SK-N-MC (cell line): Measurements from ENCODE around the gene SPTB.
"Not testable (repeated sequence)": the region's sequence is repeated elsewhere in the genome, so short reads cannot be mapped to it uniquely, and the experiment has no call there.

Experiments used
- DNase-seq: peaks from one replicate; pipeline ENCODE4 v3.0.0-alpha.2; 2011; ENCODE audit warnings: low read depth, low spot score
- H3K27ac ChIP-seq: fragments of 200-600 bp; sonication (generic); 2 replicates; pipeline ENCODE4 v1.5.1; 2016; ENCODE audit warnings: mixed run types
- H3K36me3 ChIP-seq: fragments of 200-600 bp; sonication (generic); 2 replicates; pipeline ENCODE4 v1.6.1; 2017; ENCODE audit warnings: antibody characterized with exemption, low read length, mixed read lengths; ENCODE audit not compliant: insufficient read depth
- H3K4me3 ChIP-seq: fragments of 200-600 bp; sonication (generic); 2 replicates; pipeline ENCODE4 v1.5.1; 2016
- H3K9ac ChIP-seq: fragments of 200-600 bp; sonication (generic); 2 replicates; pipeline ENCODE4 v1.8.0; 2017; ENCODE audit warnings: mixed run types, mixed read lengths; ENCODE audit not compliant: insufficient read length
- H3K9me3 ChIP-seq: fragments of 200-600 bp; sonication (generic); 2 replicates; pipeline ENCODE4 v1.6.1; 2017; ENCODE audit warnings: low read depth, mild to moderate bottlenecking, antibody characterized with exemption, low read length, moderate library complexity, mixed read lengths
- EZH2 ChIP-seq: fragments of 200-600 bp; sonication (generic); IDR thresholded peaks from one replicate; pipeline ENCODE4 v1.6.1; 2017; ENCODE audit warnings: antibody characterized with exemption
- FOXP2 ChIP-seq: optimal IDR thresholded peaks from 2 replicates; pipeline ENCODE3; 2011; ENCODE audit warnings: mild to moderate bottlenecking, moderate library complexity; ENCODE audit not compliant: insufficient read depth; ENCODE audit errors: extremely low read length, control extremely low read depth
- POLR2AphosphoS5 ChIP-seq: IDR thresholded peaks from 2 replicates; pipeline ENCODE4 v1.6.1; 2012; ENCODE audit warnings: mild to moderate bottlenecking, low read depth, low read length, borderline replicate concordance

Gene SPTB

GRCh38 chr14:64816221-64816783, 63.4 kb downstream of the SPTB start:
- TF ChIP-seq FOXP2 (no peak), POLR2AphosphoS5 (no peak), EZH2 (no peak)
- DNase-seq: no peak
- Histone ChIP-seq H3K9me3 (no peaks in the 10 kb centered on the region), H3K9ac (no peak overlapping the region), H3K4me3 (no peak overlapping the region), H3K36me3 (no peaks in the 10 kb centered on the region), H3K27ac (no peak overlapping the region)

GRCh38 chr14:64815257-64815656, 64.5 kb downstream of the SPTB start:
- H3K36me3 ChIP-seq: no peaks in the 10 kb centered on the region
- no peaks in the 10 kb centered on the region for H3K9me3 ChIP-seq
- H3K4me3 ChIP-seq: no peak overlapping the region
- TF ChIP-seq EZH2 (no peak), FOXP2 (no peak), POLR2AphosphoS5 (no peak)
- no peak overlapping the region for H3K9ac ChIP-seq
- no peak overlapping the region for H3K27ac ChIP-seq
- DNase-seq: no peak

- Histone ChIP-seq H3K27ac (no peak overlapping the region), H3K4me3 (no peak overlapping the region), H3K9me3 (no peaks in the 10 kb centered on the region), H3K36me3 (no peaks in the 10 kb centered on the region), H3K9ac (no peak overlapping the region)
- TF ChIP-seq EZH2 (no peak), POLR2AphosphoS5 (no peak), FOXP2 (no peak)
- no peak for DNase-seq
Measured at GRCh38 chr14:64812412-64812811, 67.3 kb downstream of the SPTB start.

- no peaks in the 10 kb centered on the region for H3K9me3 ChIP-seq
- TF ChIP-seq FOXP2 (no peak), EZH2 (no peak), POLR2AphosphoS5 (no peak)
Measured at GRCh38 chr14:64811676-64812075, 68.0 kb downstream of the SPTB start.

GRCh38 chr14:64808449-64808848, 71.3 kb downstream of the SPTB start:
- no peak for DNase-seq
- Histone ChIP-seq H3K4me3 (no peak overlapping the region), H3K27ac (no peak overlapping the region), H3K36me3 (no peaks in the 10 kb centered on the region), H3K9me3 (no peaks in the 10 kb centered on the region), H3K9ac (no peak overlapping the region)
- TF ChIP-seq FOXP2: no peak
- no peak for TF ChIP-seq POLR2AphosphoS5
- TF ChIP-seq EZH2: no peak

More at GRCh38 chr14:64811676-64812075, 68.0 kb downstream of the SPTB start:
- Histone ChIP-seq H3K9ac (no peak overlapping the region), H3K27ac (no peak overlapping the region), H3K36me3 (no peaks in the 10 kb centered on the region), H3K4me3 (no peak overlapping the region)
- DNase-seq: no peak

DNA sequence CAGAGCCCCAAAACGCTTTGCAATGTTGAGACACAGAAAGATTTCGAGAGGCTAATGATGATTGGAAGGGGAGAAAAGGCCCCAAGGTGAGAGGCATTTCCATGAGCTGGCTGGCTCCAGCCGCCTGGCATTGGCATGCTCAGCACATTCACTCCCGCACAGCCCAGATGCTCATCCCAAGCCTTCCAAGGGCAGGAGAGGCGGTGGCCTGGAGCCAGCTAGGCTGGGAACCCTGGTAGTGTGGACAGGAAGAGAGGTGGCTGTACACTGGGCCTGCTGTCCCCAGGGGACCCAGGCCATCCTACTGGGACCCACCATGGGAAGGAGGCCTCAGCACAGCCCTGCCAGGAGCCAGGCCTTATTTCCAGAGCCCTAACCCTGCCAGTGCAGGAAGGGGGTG, 72.2 kb downstream of the SPTB start:
- TF ChIP-seq EZH2: no peak
- TF ChIP-seq FOXP2: no peak
- DNase-seq: no peak
- Histone ChIP-seq H3K36me3 (no peaks in the 10 kb centered on the region), H3K27ac (no peak overlapping the region), H3K9me3 (no peaks in the 10 kb centered on the region), H3K4me3 (no peak overlapping the region), H3K9ac (no peak overlapping the region)

DNA sequence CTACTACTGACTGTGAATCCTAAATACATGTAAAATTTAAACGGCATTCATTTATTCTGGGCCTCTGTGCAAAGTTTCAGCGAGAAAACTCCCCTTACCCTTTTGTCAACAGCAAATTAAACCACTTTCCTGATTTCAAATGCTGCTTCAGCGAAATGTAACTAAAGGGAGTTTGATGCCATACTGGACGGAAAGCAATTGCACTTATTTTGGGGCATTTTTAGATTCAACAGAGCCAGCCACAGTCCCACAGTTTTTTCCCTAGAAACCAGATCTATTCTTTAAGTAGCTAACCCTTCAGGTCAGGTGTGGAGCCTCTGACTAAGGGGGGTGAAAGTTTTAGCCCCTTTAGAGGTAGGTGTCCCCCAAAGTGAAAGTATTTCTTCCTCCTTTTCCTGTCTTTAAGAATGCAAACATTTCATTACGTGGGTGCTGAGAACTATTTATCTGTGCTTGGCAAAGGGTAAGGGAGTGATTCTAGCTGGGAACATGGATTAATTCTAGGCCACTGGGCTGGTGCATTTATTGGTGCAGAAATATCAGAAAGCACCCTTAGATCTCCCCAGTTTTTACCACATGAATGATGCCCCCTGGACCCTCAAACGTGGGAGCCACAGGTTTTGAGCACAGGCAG, 72.7 kb downstream of the SPTB start:
- Histone ChIP-seq H3K27ac (no peak overlapping the region), H3K9ac (no peak overlapping the region), H3K9me3 (no peaks in the 10 kb centered on the region), H3K4me3 (no peak overlapping the region), H3K36me3 (no peaks in the 10 kb centered on the region)
- TF ChIP-seq EZH2: no peak
- TF ChIP-seq FOXP2: no peak
- TF ChIP-seq POLR2AphosphoS5: no peak
- no peak for DNase-seq

GRCh38 chr14:64806202-64806861, 73.4 kb downstream of the SPTB start:
- no peak for TF ChIP-seq POLR2AphosphoS5
- TF ChIP-seq FOXP2: no peak
- no peak for TF ChIP-seq EZH2
- no peak overlapping the region for H3K27ac ChIP-seq
- no peak overlapping the region for H3K9ac ChIP-seq
- no peaks in the 10 kb centered on the region for H3K9me3 ChIP-seq
- no peaks in the 10 kb centered on the region for H3K36me3 ChIP-seq
- DNase-seq: no peak
- no peak overlapping the region for H3K4me3 ChIP-seq

GRCh38 chr14:64805646-64806045, 74.1 kb downstream of the SPTB start:
- H3K27ac ChIP-seq, DNase-seq, H3K4me3 ChIP-seq: not testable (repeated sequence)

More at GRCh38 chr14:64805646-64806045, 74.1 kb downstream of the SPTB start:
- H3K9me3 ChIP-seq, H3K9ac ChIP-seq, H3K36me3 ChIP-seq: not testable (repeated sequence)
